H1 (cell line): ENCODE measurements around the gene MYL3. TPM values are rescaled to one million over a fixed set of nuclear protein-coding genes. Genes with fewer than 3 reads are reported as not detected.
A peak's percentile ranks its signal among the peaks of the same experiment; 100 is the strongest.

Source experiments
- CTCF ChIA-PET: fragments of 300-600 bp; sonication (Branson Sonifier 250); formaldehyde crosslinking; loops from one replicate; lab custom pipeline; 2021; ENCODE audit not compliant: partially characterized antibody; lab: Charles Lee
- POLR2A ChIA-PET: fragments of 300-600 bp; sonication (Branson Sonifier 250); formaldehyde crosslinking; loops from one replicate; lab custom pipeline; 2021; ENCODE audit warnings: inconsistent platforms; ENCODE audit not compliant: partially characterized antibody; lab: Charles Lee
- DNase-seq, 2 experiments: peaks; one replicate each; pipeline versions ENCODE4 v3.0.0 to v3.0.0-alpha.2; 2010 to 2022; ENCODE audit warnings: low spot score in 2 of 2, low read depth in 1 of 2, mixed read lengths in 1 of 2
- FAIRE-seq: peaks from 2 replicates; lab custom pipeline; 2011; peaks lifted over from hg19 to GRCh38; lab: Jason Lieb, UNC
- H2AFZ ChIP-seq: 2 replicates; pipeline ENCODE4 v1.8.1; 2012; ENCODE audit warnings: low read length, inconsistent platforms
- H2AK5ac ChIP-seq: 2 replicates; pipeline ENCODE4 v1.6.1; 2013; ENCODE audit warnings: low read depth, low read length
- H2BK120ac ChIP-seq: replicated peaks from 2 replicates; pipeline ENCODE3; 2013; ENCODE audit warnings: low read depth, low read length, inconsistent platforms
- H2BK12ac ChIP-seq: 2 replicates; pipeline ENCODE4 v1.6.1; 2013; ENCODE audit warnings: low read depth, low read length
- H2BK15ac ChIP-seq: 2 replicates; pipeline ENCODE4 v1.6.1; 2013; ENCODE audit warnings: low read length
- H2BK20ac ChIP-seq: 2 replicates; pipeline ENCODE4 v1.6.1; 2013; ENCODE audit warnings: low read length
- H2BK5ac ChIP-seq: 2 replicates; pipeline ENCODE4 v1.6.1; 2013; ENCODE audit warnings: low read depth, low read length
- H3K14ac ChIP-seq: 2 replicates; pipeline ENCODE4 v1.6.1; 2013; ENCODE audit warnings: inconsistent platforms; ENCODE audit not compliant: insufficient read length
- H3K18ac ChIP-seq: 2 replicates; pipeline ENCODE4 v1.6.1; 2013; ENCODE audit warnings: low read length; ENCODE audit errors: extremely low read depth
- H3K23ac ChIP-seq: 2 replicates; pipeline ENCODE4 v1.6.1; 2013; ENCODE audit warnings: inconsistent platforms; ENCODE audit not compliant: insufficient read length
- H3K23me2 ChIP-seq: 2 replicates; pipeline ENCODE4 v1.6.1; 2013; ENCODE audit warnings: low read depth, low read length
- H3K27ac ChIP-seq: 2 replicates; pipeline ENCODE4 v1.6.1; 2011; ENCODE audit warnings: low read depth, low read length, inconsistent platforms
- H3K27me3 ChIP-seq, 4 experiments: replicated peaks in 1 of 4; 1 replicate in 1 of 4; 2 replicates in 3 of 4; pipeline versions ENCODE4 v1.6.1 to v1.8.1; 2011 to 2013; ENCODE audit warnings: low read length in 3 of 4, mild to moderate bottlenecking in 3 of 4, inconsistent platforms in 2 of 4, mixed read lengths in 2 of 4, moderate library complexity in 1 of 4; ENCODE audit not compliant: control insufficient read depth in 3 of 4, insufficient read depth in 3 of 4; ENCODE audit errors: extremely low read depth in 1 of 4
- H3K36me3 ChIP-seq, 4 experiments: 2 replicates each; pipeline versions ENCODE4 v1.6.1 to v1.8.1; 2011 to 2013; ENCODE audit warnings: mild to moderate bottlenecking in 4 of 4, low read length in 3 of 4, moderate library complexity in 2 of 4, control low read depth in 1 of 4, inconsistent platforms in 1 of 4; ENCODE audit not compliant: insufficient read depth in 4 of 4, control insufficient read depth in 2 of 4
- H3K4ac ChIP-seq: replicated peaks from 2 replicates; pipeline ENCODE3; 2013; ENCODE audit warnings: low read length, low read depth, mixed read lengths, inconsistent platforms; ENCODE audit not compliant: insufficient read length
- H3K4me1 ChIP-seq, 4 experiments: replicated peaks in 1 of 4; 1 replicate in 1 of 4; 2 replicates in 3 of 4; pipeline versions ENCODE4 v1.6.1 to v1.8.1; 2011 to 2013; ENCODE audit warnings: low read length in 3 of 4, inconsistent platforms in 2 of 4, mixed read lengths in 1 of 4; ENCODE audit not compliant: insufficient read depth in 4 of 4, control insufficient read depth in 3 of 4
- H3K4me2 ChIP-seq, 2 experiments: 2 replicates each; pipeline versions ENCODE4 v1.6.1 to v1.8.1; 2011 to 2013; ENCODE audit warnings: low read depth in 2 of 2, low read length in 2 of 2, control low read depth in 1 of 2, inconsistent platforms in 1 of 2, mild to moderate bottlenecking in 1 of 2; ENCODE audit not compliant: insufficient read depth in 1 of 2
- H3K4me3 ChIP-seq, 4 experiments: fragments of 200-600, 300-600 bp in 1 of 4; sonication (generic), shearing (Covaris generic), sonication (Bioruptor Twin) in 1 of 4; 2 replicates each; pipeline versions ENCODE4 v1.5.1 to v1.8.1; 2011 to 2016; ENCODE audit warnings: low read length in 4 of 4, low read depth in 3 of 4, control low read depth in 2 of 4, inconsistent platforms in 2 of 4, mild to moderate bottlenecking in 2 of 4, mixed read lengths in 1 of 4, moderate library complexity in 1 of 4; ENCODE audit not compliant: insufficient read depth in 2 of 4; ENCODE audit errors: extremely low read depth in 1 of 4
- H3K56ac ChIP-seq: replicated peaks from 2 replicates; pipeline ENCODE3; 2013; ENCODE audit warnings: low read depth, mild to moderate bottlenecking, mixed read lengths, low read length, inconsistent platforms; ENCODE audit not compliant: insufficient read length
- H3K79me1 ChIP-seq: 2 replicates; pipeline ENCODE4 v1.6.1; 2013; ENCODE audit warnings: low read depth, low read length, control low read depth
- H3K79me2 ChIP-seq, 2 experiments: 2 replicates each; pipeline versions ENCODE4 v1.6.1 to v1.8.1; 2012 to 2013; ENCODE audit warnings: low read length in 2 of 2, mild to moderate bottlenecking in 2 of 2, inconsistent platforms in 1 of 2; ENCODE audit not compliant: insufficient read depth in 2 of 2, control insufficient read depth in 1 of 2
- H3K9ac ChIP-seq, 4 experiments: replicated peaks in 1 of 4; 1 replicate in 1 of 4; 2 replicates in 3 of 4; pipeline versions ENCODE4 v1.6.1 to v1.8.1; 2011 to 2013; ENCODE audit warnings: low read depth in 3 of 4, low read length in 3 of 4, control low read depth in 2 of 4, mild to moderate bottlenecking in 2 of 4, moderate library complexity in 2 of 4, inconsistent platforms in 1 of 4; ENCODE audit errors: extremely low read depth in 1 of 4
- H3K9me3 ChIP-seq, 2 experiments: 2 replicates each; pipeline versions ENCODE4 v1.6.1 to v1.8.1; 2012 to 2013; ENCODE audit warnings: mild to moderate bottlenecking in 2 of 2, moderate library complexity in 2 of 2, control low read depth in 1 of 2, inconsistent platforms in 1 of 2, low read depth in 1 of 2, low read length in 1 of 2, mixed read lengths in 1 of 2; ENCODE audit not compliant: insufficient read depth in 2 of 2
- H4K20me1 ChIP-seq, 2 experiments: replicated peaks in 1 of 2; 2 replicates each; pipeline versions ENCODE3 to v1.8.1; 2011 to 2013; ENCODE audit warnings: inconsistent platforms in 2 of 2, low read length in 2 of 2, mild to moderate bottlenecking in 1 of 2; ENCODE audit not compliant: insufficient read depth in 2 of 2, control insufficient read depth in 1 of 2
- H4K5ac ChIP-seq: 2 replicates; pipeline ENCODE4 v1.6.1; 2013; ENCODE audit warnings: low read length, low read depth, mixed read lengths, inconsistent platforms; ENCODE audit not compliant: insufficient read length
- H4K8ac ChIP-seq: 2 replicates; pipeline ENCODE4 v1.8.0; 2013; ENCODE audit warnings: mild to moderate bottlenecking, moderate library complexity, low read length, inconsistent platforms; ENCODE audit not compliant: insufficient read depth; ENCODE audit errors: extremely low read depth
- H4K91ac ChIP-seq: replicated peaks from 2 replicates; pipeline ENCODE3; 2013; ENCODE audit warnings: low read length, mixed read lengths, inconsistent platforms; ENCODE audit not compliant: insufficient read length
- BRCA1 ChIP-seq: IDR thresholded peaks from 2 replicates; pipeline ENCODE4 v1.6.1; 2012; ENCODE audit warnings: low read depth, low read length, improper control_type of control experiment
- CBX5 ChIP-seq: fragments of 300-800, 300-1000 bp; sonication (generic); IDR thresholded peaks from 2 replicates; pipeline ENCODE4 v1.7.1; 2016; ENCODE audit warnings: antibody characterized with exemption, low read length, low read depth
- CEBPB ChIP-seq: IDR thresholded peaks from 2 replicates; pipeline ENCODE4 v1.6.1; 2012; ENCODE audit warnings: low read depth, low read length
- EP300 ChIP-seq, 2 experiments: IDR thresholded peaks; 1 replicate in 1 of 2; 2 replicates in 1 of 2; pipeline ENCODE4 v1.6.1; 2011 to 2012; ENCODE audit warnings: low read depth in 2 of 2, low read length in 2 of 2, mild to moderate bottlenecking in 2 of 2, borderline replicate concordance in 1 of 2, inconsistent platforms in 1 of 2, moderate library complexity in 1 of 2
- GABPA ChIP-seq: IDR thresholded peaks from 2 replicates; pipeline ENCODE4 v1.6.1; 2011; ENCODE audit warnings: mild to moderate bottlenecking, low read length, moderate library complexity, borderline replicate concordance; ENCODE audit not compliant: insufficient read depth
- JUN ChIP-seq: IDR thresholded peaks from 2 replicates; pipeline ENCODE4 v1.6.1; 2011; ENCODE audit warnings: low read depth, mild to moderate bottlenecking, improper control_type of control experiment, low read length
- JUND ChIP-seq: IDR thresholded peaks from 2 replicates; pipeline ENCODE4 v1.6.1; 2011; ENCODE audit warnings: mild to moderate bottlenecking, improper control_type of control experiment, low read length
- MAFK ChIP-seq: IDR thresholded peaks from 2 replicates; pipeline ENCODE4 v1.6.1; 2012; ENCODE audit warnings: low read depth, mild to moderate bottlenecking, improper control_type of control experiment, low read length
- NANOG ChIP-seq: IDR thresholded peaks from 2 replicates; pipeline ENCODE4 v1.6.1; 2011; ENCODE audit warnings: low read length, low read depth, mild to moderate bottlenecking, inconsistent platforms; ENCODE audit not compliant: insufficient read depth, poor library complexity, severe bottlenecking
- POLR2A ChIP-seq, 2 experiments: IDR thresholded peaks; 1 replicate in 1 of 2; 2 replicates in 1 of 2; pipeline ENCODE4 v1.6.1; 2011; ENCODE audit warnings: low read depth in 2 of 2, low read length in 2 of 2, mild to moderate bottlenecking in 2 of 2; ENCODE audit errors: control extremely low read depth in 1 of 2
- RFX5 ChIP-seq: IDR thresholded peaks from 2 replicates; pipeline ENCODE4 v1.6.1; 2011; ENCODE audit warnings: low read depth, low read length, improper control_type of control experiment, borderline replicate concordance
- SAP30 ChIP-seq: fragments of 300-600 bp; sonication (generic); IDR thresholded peaks from 2 replicates; pipeline ENCODE4 v1.7.1; 2012; ENCODE audit warnings: low read length, moderate library complexity, mild to moderate bottlenecking, inconsistent platforms; ENCODE audit not compliant: insufficient read depth, insufficient replicate concordance
- SIN3A ChIP-seq, 2 experiments: IDR thresholded peaks in 1 of 2; conservative IDR thresholded peaks in 1 of 2; 2 replicates each; pipeline ENCODE4 v1.6.1; 2011 to 2012; ENCODE audit warnings: low read length in 2 of 2, improper control_type of control experiment in 1 of 2, low read depth in 1 of 2, mild to moderate bottlenecking in 1 of 2
- WGBS, 2 experiments: shearing (Covaris generic) in 1 of 2; methylation state at CpG; one replicate each; pipeline versions ENCODE4 v1.1.6 to v1.1.7; 2013 to 2015; ENCODE audit warnings: low lambda C conversion rate in 2 of 2, mixed read lengths in 2 of 2, inconsistent platforms in 1 of 2, low coverage in 1 of 2, missing lambda C conversion rate in 1 of 2; ENCODE audit not compliant: insufficient replicate concordance in 2 of 2, insufficient coverage in 1 of 2, insufficient read length in 1 of 2; ENCODE audit errors: extremely low coverage in 1 of 2, missing lambda C conversion rate in 1 of 2; 5-methylcytosine and 5-hydroxymethylcytosine counted together
- polyA plus RNA-seq, 7 experiments: library from polyadenylated mRNA; depleted of rRNA in 3 of 7; stranded (reverse) in 5 of 7; unstranded in 2 of 7; fragments of >200 nt in 5 of 7; fragments of 200-250 nt in 2 of 7; gene quantifications; 1 replicate in 5 of 7; 2 replicates in 1 of 7; 4 replicates in 1 of 7; pipeline versions ENCODE4 v1.2.1 to v1.2.3, GENCODE V29; 2011 to 2013; ENCODE audit warnings: missing spikeins in 2 of 7, mixed read lengths in 2 of 7
- total RNA-seq: library from RNA; stranded (reverse); fragmentation: NEBNext Ultra II Directional; extraction: Animal tissue kit (Norgen Biotek cat#: 25700); gene quantifications from 2 replicates; pipeline ENCODE4 v1.2.1, GENCODE V29; 2021

MYL3 gene
- total and polyA plus RNA-seq, 2 of the 8 experiments (the other 6 are each of a cell fraction or from before 2014, with no cell fraction given), result 0.06 TPM; not detected in 1

GRCh38 chr3:46910166-46910760 lies 47.0 kb upstream of the MYL3 start:
- CTCF ChIA-PET, result interaction anchor here (0.7 to 4.2 kb wide), 45 partner anchors 9 to 593 kb away, joined by 3 to 28 read pairs (median 5); partner anchors contain the start of gene PTH1R
- Histone ChIP-seq H3K4me2 (no peak overlapping the region), H4K5ac (no peak overlapping the region), H2BK20ac (no peak overlapping the region), H4K20me1 (peaks cover 0 to 5% of the 10 kb centered on the region in 2 experiments), H3K23me2 (no peaks in the 10 kb centered on the region; the same call in 1 of the 2 replicates), H3K27me3 (no peaks in the 10 kb centered on the region; a peak in 2 of 7 replicates), H3K18ac (no peak overlapping the region), H2BK12ac (0 out of 2 replicates have a peak overlapping the region, but pooled peaks have one; percentile 1), H3K14ac (no peak overlapping the region), H3K36me3 (no peaks in the 10 kb centered on the region), H3K27ac (no peak overlapping the region), H3K79me1 (no peaks in the 10 kb centered on the region; the same call in 1 of the 2 replicates), H3K9ac (no peak overlapping the region), H3K4ac (no peak overlapping the region), H3K9me3 (no peaks in the 10 kb centered on the region), H3K79me2 (no peaks in the 10 kb centered on the region), H2AFZ (no peak overlapping the region), H3K4me3 (no peak overlapping the region), H3K56ac (no peak overlapping the region), H3K4me1 (peaks cover 0 to 3% (median 1%) of the 10 kb centered on the region in 4 experiments; a peak in 2 of 7 replicates), H4K91ac (no peak overlapping the region), H4K8ac (no peak overlapping the region), H3K23ac (no peak overlapping the region), H2BK5ac (no peak overlapping the region), H2BK120ac (no peak overlapping the region), H2AK5ac (no peak overlapping the region), H2BK15ac (no peak overlapping the region; the same call in 1 of the 2 replicates)
- no peak for FAIRE-seq
- 90% methylated on average over 6 of the region's 6 CpGs; no CpG with 5 or more reads in 1 of the 2 experiments for WGBS, 2 experiments
- POLR2A ChIA-PET, result interaction anchor here (1.4 to 1.5 kb wide), 2 partner anchors 9 to 13 kb away, joined by 3 read pairs; no protein-coding TSS in a partner anchor
- no peak for DNase-seq
- TF ChIP-seq RFX5 (no peak), CEBPB (no peak), SAP30 (no peak), MAFK (no peak), GABPA (no peak), EP300 (IDR thresholded peaks at IDR 0.05; ENCODE audit: borderline replicate concordance in 1 of 2, low read depth in 2 of 2, low read length in 2 of 2) (no peak), SIN3A (conservative IDR thresholded peaks at IDR 0.05 in 1 of 2, IDR thresholded peaks at IDR 0.05 in 1 of 2; ENCODE audit: low read depth in 1 of 2, low read length in 2 of 2) (no peak), BRCA1 (no peak), POLR2A (IDR thresholded peaks at IDR 0.05; ENCODE audit: control extremely low read depth in 1 of 2, low read depth in 2 of 2, low read length in 2 of 2) (no peak), JUN (no peak), NANOG (no peak), CBX5 (no peak), JUND (no peak)
